Measurements from ENCODE around the gene MRTO4. TPM values are rescaled to one million over a fixed set of nuclear protein-coding genes. Genes with fewer than 3 reads are reported as not detected.
"Not testable (repeated sequence)": the region's sequence is repeated elsewhere in the genome, so short reads cannot be mapped to it uniquely, and the experiment has no call there.

The MRTO4 gene
- total RNA-seq, 2 donors from 2014 or later, result 17.6 to 27.7 TPM

DNA sequence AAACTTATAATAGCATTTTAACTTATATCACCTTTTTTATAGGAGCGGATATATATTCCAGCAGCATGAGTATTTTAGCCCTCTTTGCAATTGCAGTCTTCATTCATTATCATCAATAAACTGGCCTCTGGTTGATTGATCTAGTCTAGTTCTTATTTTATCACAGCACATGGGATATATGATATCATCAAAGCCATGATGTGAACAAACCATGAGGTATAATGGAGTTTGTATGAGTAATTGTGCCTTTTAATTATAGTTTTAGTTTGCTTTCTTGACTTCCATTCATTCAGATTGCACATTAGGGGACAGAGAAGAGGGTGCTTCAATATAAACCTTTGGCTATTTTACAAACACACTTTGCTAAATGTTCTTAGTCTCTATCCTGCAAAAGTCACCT lies 38.0 kb upstream of the MRTO4 start:
- ATAC-seq (no peak), DNase-seq (no peak)
- no peaks in the 10 kb centered on the region for H3K9me3 ChIP-seq
- TF ChIP-seq, protein P1, sequence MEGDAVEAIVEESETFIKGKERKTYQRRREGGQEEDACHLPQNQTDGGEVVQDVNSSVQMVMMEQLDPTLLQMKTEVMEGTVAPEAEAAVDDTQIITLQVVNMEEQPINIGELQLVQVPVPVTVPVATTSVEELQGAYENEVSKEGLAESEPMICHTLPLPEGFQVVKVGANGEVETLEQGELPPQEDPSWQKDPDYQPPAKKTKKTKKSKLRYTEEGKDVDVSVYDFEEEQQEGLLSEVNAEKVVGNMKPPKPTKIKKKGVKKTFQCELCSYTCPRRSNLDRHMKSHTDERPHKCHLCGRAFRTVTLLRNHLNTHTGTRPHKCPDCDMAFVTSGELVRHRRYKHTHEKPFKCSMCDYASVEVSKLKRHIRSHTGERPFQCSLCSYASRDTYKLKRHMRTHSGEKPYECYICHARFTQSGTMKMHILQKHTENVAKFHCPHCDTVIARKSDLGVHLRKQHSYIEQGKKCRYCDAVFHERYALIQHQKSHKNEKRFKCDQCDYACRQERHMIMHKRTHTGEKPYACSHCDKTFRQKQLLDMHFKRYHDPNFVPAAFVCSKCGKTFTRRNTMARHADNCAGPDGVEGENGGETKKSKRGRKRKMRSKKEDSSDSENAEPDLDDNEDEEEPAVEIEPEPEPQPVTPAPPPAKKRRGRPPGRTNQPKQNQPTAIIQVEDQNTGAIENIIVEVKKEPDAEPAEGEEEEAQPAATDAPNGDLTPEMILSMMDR (IDR thresholded peaks at IDR 0.05), result no peak
- TF ChIP-seq POLR2A (IDR thresholded peaks at IDR 0.05), result no peak
- WGBS, 2 donors, result 89 to 100% methylated on average over 1 of the region's 1 CpG
- no peak overlapping the region for H3K27ac ChIP-seq
- intact Hi-C loops (cut with DNase I), result no loop called here
- H3K4me3 ChIP-seq, result no peak overlapping the region
- no peaks in the 10 kb centered on the region for H3K36me3 ChIP-seq (replicated peaks in 1 of 2; ENCODE audit: insufficient read depth in 1 of 2, low read depth in 2 of 2)
- H3K27me3 ChIP-seq, result no peaks in the 10 kb centered on the region
- H3K4me1 ChIP-seq, result peaks cover 34% of the 10 kb centered on the region

- H3K36me3 ChIP-seq (replicated peaks in 1 of 2; ENCODE audit: insufficient read depth in 1 of 2, low read depth in 2 of 2); DNase-seq; H3K27me3 ChIP-seq; intact Hi-C loops (cut with DNase I); H3K4me3 ChIP-seq; H3K27ac ChIP-seq; ATAC-seq; H3K9me3 ChIP-seq: not testable (repeated sequence)
- WGBS, 2 donors, result 93 to 97% methylated on average over 4 of the region's 4 CpGs
- peaks cover 20% of the 10 kb centered on the region for H3K4me1 ChIP-seq
These were observed 35.0 kb upstream of the MRTO4 start for GRCh38 chr1:19216585-19216984.

DNA sequence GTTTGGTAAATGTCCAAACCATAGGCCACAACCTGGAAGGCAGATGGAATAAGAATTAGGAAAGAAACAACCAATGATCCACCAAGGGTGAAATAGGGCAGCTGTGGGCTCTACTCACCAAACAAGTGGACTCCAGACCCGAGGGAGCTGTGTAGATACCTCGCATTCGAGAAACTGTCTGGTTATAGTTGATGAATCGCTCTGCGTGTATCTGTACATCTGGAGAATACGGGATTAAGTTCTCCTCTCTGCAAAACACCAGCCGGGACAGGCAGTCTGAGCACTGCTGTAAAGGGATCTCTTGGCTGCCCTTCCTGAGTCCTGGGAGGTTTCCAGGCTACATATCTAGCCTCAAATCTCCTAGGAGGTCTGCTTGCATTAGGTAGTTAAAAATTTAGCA lies 32.2 kb upstream of the MRTO4 start:
- Histone ChIP-seq H3K36me3 (replicated peaks in 1 of 2; ENCODE audit: insufficient read depth in 1 of 2, low read depth in 2 of 2) (peaks cover 0 to 9% of the 10 kb centered on the region in 2 donors), H3K27ac (no peak overlapping the region), H3K9me3 (no peaks in the 10 kb centered on the region), H3K4me1 (peaks cover 3% of the 10 kb centered on the region), H3K4me3 (no peak overlapping the region), H3K27me3 (no peaks in the 10 kb centered on the region)
- intact Hi-C loops (cut with DNase I), result no loop called here
- no peak for DNase-seq
- 94% methylated on average over 7 of the region's 7 CpGs for WGBS, 2 donors
- no peak for ATAC-seq
- TF ChIP-seq, protein P1 (IDR thresholded peaks at IDR 0.05), result no peak
- no peak for TF ChIP-seq POLR2A (IDR thresholded peaks at IDR 0.05)

DNA sequence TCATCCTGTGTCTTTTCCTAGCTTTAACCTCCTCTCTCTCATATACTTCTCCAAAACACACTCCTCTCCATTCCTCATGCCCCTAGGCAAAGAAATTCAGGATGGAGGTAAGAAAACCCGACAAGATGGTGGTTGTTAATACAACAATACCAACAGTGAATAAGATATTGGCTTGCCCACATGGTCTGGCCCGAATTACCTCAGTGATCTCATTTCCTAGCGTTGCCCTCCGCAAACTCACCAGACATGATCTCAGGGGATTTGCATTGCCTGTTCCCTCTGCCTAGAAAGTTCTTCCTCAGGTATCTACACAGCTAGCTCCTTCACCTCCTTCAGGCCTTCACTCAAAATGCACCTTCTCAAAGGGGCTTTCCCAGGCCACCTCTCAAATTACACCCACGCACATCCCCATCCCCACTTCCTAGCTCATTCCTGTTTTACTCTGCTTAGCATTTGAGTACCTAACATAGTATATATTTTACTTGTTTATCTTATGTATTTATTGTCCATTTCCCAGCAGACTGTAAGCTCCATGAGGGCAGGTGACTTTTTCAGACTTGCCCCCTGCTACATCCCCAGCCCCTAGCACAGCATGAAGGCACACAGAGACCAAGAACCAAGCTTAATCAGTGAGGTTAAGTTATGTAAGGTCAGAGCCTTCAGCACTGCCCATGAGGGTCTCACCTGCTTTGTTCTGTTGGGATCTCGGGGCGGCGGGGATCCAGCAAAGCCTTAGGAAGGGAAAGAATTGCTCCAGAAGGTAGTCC lies 31.3 kb upstream of the MRTO4 start:
- no peak overlapping the region for H3K27ac ChIP-seq
- ATAC-seq (no peak), DNase-seq (no peak)
- peaks cover 3% of the 10 kb centered on the region for H3K4me1 ChIP-seq
- H3K9me3 ChIP-seq, result no peaks in the 10 kb centered on the region
- intact Hi-C loops (cut with DNase I), result no loop called here
- H3K4me3 ChIP-seq, result no peak overlapping the region
- no peaks in the 10 kb centered on the region for H3K27me3 ChIP-seq
- TF ChIP-seq, protein P1 (IDR thresholded peaks at IDR 0.05), result no peak
- TF ChIP-seq POLR2A (IDR thresholded peaks at IDR 0.05), result no peak
- 90 to 97% methylated on average over 8 of the region's 8 CpGs for WGBS, 2 donors
- H3K36me3 ChIP-seq (replicated peaks in 1 of 2; ENCODE audit: insufficient read depth in 1 of 2, low read depth in 2 of 2), result peaks cover 0 to 9% of the 10 kb centered on the region in 2 donors

DNA sequence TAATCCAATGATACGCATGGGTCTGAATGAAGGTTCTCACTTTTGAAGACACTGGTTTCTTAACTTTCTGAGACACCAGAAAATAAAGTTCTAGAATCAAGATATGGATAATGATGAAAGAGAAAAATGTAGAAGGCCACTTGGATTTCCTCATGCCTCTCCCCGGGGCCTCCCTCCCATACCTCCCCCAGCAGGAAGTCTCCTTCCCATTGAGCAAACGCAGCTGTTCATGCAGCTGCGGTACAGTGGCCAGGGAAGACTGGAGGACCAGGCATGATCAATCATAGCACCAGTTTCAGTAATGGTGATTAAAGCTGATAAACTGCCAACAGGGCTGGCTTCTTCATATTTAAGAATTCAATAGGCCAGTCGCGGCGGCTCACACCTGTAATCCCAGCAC lies 30.6 kb upstream of the MRTO4 start:
- Histone ChIP-seq H3K9me3 (no peaks in the 10 kb centered on the region), H3K4me3 (no peak overlapping the region), H3K36me3 (replicated peaks in 1 of 2; ENCODE audit: insufficient read depth in 1 of 2, low read depth in 2 of 2) (peaks cover 0 to 15% of the 10 kb centered on the region in 2 donors), H3K27me3 (no peaks in the 10 kb centered on the region), H3K27ac (no peak overlapping the region), H3K4me1 (peaks cover 3% of the 10 kb centered on the region)
- intact Hi-C loops (cut with DNase I), result no loop called here
- ATAC-seq, result no peak
- DNase-seq, result peak in 1 of 4 donors; percentile 7
- TF ChIP-seq POLR2A (IDR thresholded peaks at IDR 0.05), result no peak
- TF ChIP-seq, protein P1 (IDR thresholded peaks at IDR 0.05), result no peak
- WGBS, 2 donors, result 73 to 76% methylated on average over 7 of the region's 7 CpGs
